Keratinocyte (primary cell): ENCODE measurements around the gene GPT2. TPM values are rescaled to one million over a fixed set of nuclear protein-coding genes. Genes with fewer than 3 reads are reported as not detected.

Experiments used
- DNase-seq: peaks from one replicate; pipeline ENCODE4 v3.0.0-alpha.2; 2011; ENCODE audit warnings: low read depth, missing footprints, low spot score
- FAIRE-seq: peaks from 2 replicates; lab custom pipeline; 2011; peaks lifted over from hg19 to GRCh38; lab: Jason Lieb, UNC
- H2AFZ ChIP-seq: 2 replicates; pipeline ENCODE4 v1.6.0; 2012; ENCODE audit warnings: low read length, control low read depth, inconsistent platforms; ENCODE audit not compliant: control insufficient read depth
- H3K27ac ChIP-seq: 2 replicates; pipeline ENCODE4 v1.5.1; 2011; ENCODE audit warnings: low read length; ENCODE audit not compliant: control insufficient read depth, insufficient read depth
- H3K27me3 ChIP-seq: 3 replicates; pipeline ENCODE4 v1.6.0; 2011; ENCODE audit warnings: low read length; ENCODE audit not compliant: control insufficient read depth, insufficient read depth; ENCODE audit errors: extremely low read depth
- H3K36me3 ChIP-seq, 2 experiments: 2 replicates in 1 of 2; 3 replicates in 1 of 2; pipeline ENCODE4 v1.5.1; 2011; ENCODE audit warnings: low read length in 2 of 2, mild to moderate bottlenecking in 1 of 2; ENCODE audit not compliant: control insufficient read depth in 2 of 2, insufficient read depth in 2 of 2; ENCODE audit errors: extremely low read depth in 1 of 2
- H3K4me1 ChIP-seq: 3 replicates; pipeline ENCODE4 v1.5.1; 2011; ENCODE audit warnings: low read length; ENCODE audit not compliant: control insufficient read depth, insufficient read depth; ENCODE audit errors: extremely low read depth
- H3K4me2 ChIP-seq: 3 replicates; pipeline ENCODE4 v1.6.0; 2011; ENCODE audit warnings: low read depth, low read length; ENCODE audit not compliant: control insufficient read depth, insufficient read depth; ENCODE audit errors: extremely low read depth
- H3K4me3 ChIP-seq, 3 experiments: fragments of 200-600 bp in 1 of 3; sonication (generic) in 1 of 3; 2 replicates in 2 of 3; 3 replicates in 1 of 3; pipeline ENCODE4 v1.5.1; 2011 to 2016; ENCODE audit warnings: low read length in 3 of 3, mild to moderate bottlenecking in 3 of 3, control low read depth in 2 of 3, inconsistent platforms in 1 of 3, low read depth in 1 of 3, mixed read lengths in 1 of 3, mixed run types in 1 of 3, moderate library complexity in 1 of 3; ENCODE audit not compliant: control insufficient read depth in 2 of 3, insufficient read depth in 2 of 3; ENCODE audit errors: extremely low read depth in 1 of 3
- H3K79me2 ChIP-seq: 2 replicates; pipeline ENCODE4 v1.6.0; 2012; ENCODE audit warnings: low read length; ENCODE audit not compliant: control insufficient read depth, insufficient read depth
- H3K9ac ChIP-seq: 3 replicates; pipeline ENCODE4 v1.6.0; 2011; ENCODE audit warnings: low read length; ENCODE audit not compliant: control insufficient read depth, insufficient read depth; ENCODE audit errors: extremely low read depth
- H3K9me1 ChIP-seq: 3 replicates; pipeline ENCODE4 v1.6.0; 2011; ENCODE audit warnings: low read length; ENCODE audit not compliant: control insufficient read depth, insufficient read depth; ENCODE audit errors: extremely low read depth
- H3K9me3 ChIP-seq: 2 replicates; pipeline ENCODE4 v1.5.1; 2012; ENCODE audit warnings: low read depth, low read length; ENCODE audit not compliant: control insufficient read depth
- H4K20me1 ChIP-seq: 3 replicates; pipeline ENCODE4 v1.6.0; 2011; ENCODE audit warnings: low read length; ENCODE audit not compliant: control insufficient read depth, insufficient read depth; ENCODE audit errors: extremely low read depth
- EZH2 ChIP-seq: IDR thresholded peaks from one replicate; pipeline ENCODE4 v1.6.1; 2012; ENCODE audit warnings: inconsistent platforms, mild to moderate bottlenecking, low read length, moderate library complexity
- dilution Hi-C: fragments of 300-500 bp; cut with MboI; formaldehyde crosslinking; loops from one replicate; pipeline ENCODE4 v1.7.0; 2020; ENCODE audit warnings: low sequenced_read_pairs; ENCODE audit not compliant: extremely low pct_ligation_motif_present
- polyA plus RNA-seq, 5 experiments: library from polyadenylated mRNA; depleted of rRNA in 3 of 5; stranded (reverse) in 3 of 5; stranded (forward) in 1 of 5; unstranded in 1 of 5; fragments of >200 nt; gene quantifications; 1 replicate in 1 of 5; 2 replicates in 3 of 5; 3 replicates in 1 of 5; pipeline versions ENCODE4 v1.2.1 to v1.2.3, GENCODE V29; 2011 to 2012; ENCODE audit warnings: missing spikeins in 2 of 5, low read depth in 1 of 5, low replicate concordance in 1 of 5
- TF ChIP-seq, protein P1 (sequence below), 3 experiments: IDR thresholded peaks in 1 of 3; conservative IDR thresholded peaks in 1 of 3; optimal IDR thresholded peaks in 1 of 3; 2 replicates in 2 of 3; 3 replicates in 1 of 3; pipeline versions ENCODE3 to v1.5.1; 2011; ENCODE audit warnings: low read length in 3 of 3, mild to moderate bottlenecking in 3 of 3, moderate library complexity in 2 of 3, control low read depth in 1 of 3, inconsistent platforms in 1 of 3; ENCODE audit not compliant: insufficient read depth in 2 of 3; ENCODE audit errors: extremely low read depth in 1 of 3

Gene GPT2
- polyA plus RNA-seq, 1 donor (not counting 4 experiments of a cell fraction or from before 2014, with no cell fraction given), result 16.1 TPM

DNA sequence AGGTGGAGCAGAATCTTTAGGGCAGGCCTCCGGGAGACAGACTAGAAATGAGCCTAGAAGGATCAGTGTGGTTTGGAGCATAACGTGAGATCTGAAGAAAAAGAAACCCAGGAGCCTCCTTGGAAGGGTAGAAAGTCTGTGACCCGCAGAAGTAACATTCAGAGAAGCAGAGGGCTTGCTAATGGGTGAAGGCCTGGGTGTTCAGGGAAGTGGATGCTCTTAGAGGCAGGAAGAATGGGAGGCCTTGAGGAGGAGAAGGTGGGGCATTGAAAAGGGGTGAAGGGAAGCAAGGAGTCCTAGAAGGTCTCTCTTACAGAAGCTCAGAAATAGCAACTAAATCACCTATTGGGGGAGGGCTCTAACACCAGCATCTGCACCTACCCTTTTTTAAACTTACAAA, 20.3 kb downstream of the GPT2 start:
- H3K9ac ChIP-seq, result no peak overlapping the region
- H3K9me1 ChIP-seq, result no peaks in the 10 kb centered on the region
- TF ChIP-seq, protein P1, sequence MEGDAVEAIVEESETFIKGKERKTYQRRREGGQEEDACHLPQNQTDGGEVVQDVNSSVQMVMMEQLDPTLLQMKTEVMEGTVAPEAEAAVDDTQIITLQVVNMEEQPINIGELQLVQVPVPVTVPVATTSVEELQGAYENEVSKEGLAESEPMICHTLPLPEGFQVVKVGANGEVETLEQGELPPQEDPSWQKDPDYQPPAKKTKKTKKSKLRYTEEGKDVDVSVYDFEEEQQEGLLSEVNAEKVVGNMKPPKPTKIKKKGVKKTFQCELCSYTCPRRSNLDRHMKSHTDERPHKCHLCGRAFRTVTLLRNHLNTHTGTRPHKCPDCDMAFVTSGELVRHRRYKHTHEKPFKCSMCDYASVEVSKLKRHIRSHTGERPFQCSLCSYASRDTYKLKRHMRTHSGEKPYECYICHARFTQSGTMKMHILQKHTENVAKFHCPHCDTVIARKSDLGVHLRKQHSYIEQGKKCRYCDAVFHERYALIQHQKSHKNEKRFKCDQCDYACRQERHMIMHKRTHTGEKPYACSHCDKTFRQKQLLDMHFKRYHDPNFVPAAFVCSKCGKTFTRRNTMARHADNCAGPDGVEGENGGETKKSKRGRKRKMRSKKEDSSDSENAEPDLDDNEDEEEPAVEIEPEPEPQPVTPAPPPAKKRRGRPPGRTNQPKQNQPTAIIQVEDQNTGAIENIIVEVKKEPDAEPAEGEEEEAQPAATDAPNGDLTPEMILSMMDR (optimal IDR thresholded peaks at IDR 0.05 in 1 of 3, IDR thresholded peaks at IDR 0.05 in 1 of 3, conservative IDR thresholded peaks at IDR 0.05 in 1 of 3; ENCODE audit: extremely low read depth in 1 of 3, insufficient read depth in 2 of 3, low read length in 3 of 3), result no peak
- no peak for TF ChIP-seq EZH2
- H3K79me2 ChIP-seq, result no peaks in the 10 kb centered on the region
- dilution Hi-C loops, result no loop called here
- H3K4me1 ChIP-seq, result peaks cover 5% of the 10 kb centered on the region
- no peak overlapping the region for H3K4me3 ChIP-seq
- H3K36me3 ChIP-seq, result peaks cover 11 to 18% of the 10 kb centered on the region in 2 experiments
- DNase-seq (no peak), FAIRE-seq (no peak)
- no peaks in the 10 kb centered on the region for H4K20me1 ChIP-seq
- H3K27ac ChIP-seq, result no peak overlapping the region
- H3K4me2 ChIP-seq, result no peak overlapping the region
- H2AFZ ChIP-seq, result no peak overlapping the region
- no peaks in the 10 kb centered on the region for H3K27me3 ChIP-seq
- H3K9me3 ChIP-seq, result no peaks in the 10 kb centered on the region

DNA sequence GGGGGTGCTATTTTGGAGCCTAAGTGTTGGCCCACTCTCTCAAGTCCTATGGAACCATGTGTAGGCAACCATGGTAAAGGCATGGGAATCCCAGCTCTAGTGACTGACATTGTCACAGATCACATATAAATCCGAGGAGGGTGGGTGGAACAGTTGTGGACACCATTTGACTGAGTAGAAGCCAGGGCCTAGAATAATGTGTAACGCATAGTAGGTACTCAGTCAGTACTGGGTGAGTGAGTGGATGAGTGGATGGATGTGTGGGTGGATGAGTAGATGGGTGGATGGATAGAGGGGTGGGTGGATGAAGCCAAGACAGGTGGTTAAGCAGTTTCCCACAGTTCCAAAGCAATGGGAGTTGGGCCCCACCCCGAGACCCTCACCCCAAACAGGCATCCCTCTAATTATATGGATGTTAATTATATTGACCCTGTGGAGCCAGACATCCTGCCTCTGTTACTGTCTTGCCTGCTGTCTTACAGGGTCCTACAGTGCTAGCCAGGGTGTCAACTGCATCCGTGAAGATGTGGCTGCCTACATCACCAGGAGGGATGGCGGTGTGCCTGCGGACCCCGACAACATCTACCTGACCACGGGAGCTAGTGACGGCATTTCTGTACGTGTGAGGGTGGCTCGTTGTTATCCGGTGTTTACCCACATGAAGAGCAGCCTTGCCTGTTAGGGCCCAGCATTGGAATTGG, 22.3 kb downstream of the GPT2 start:
- Histone ChIP-seq H3K36me3 (peaks cover 9 to 24% of the 10 kb centered on the region in 2 experiments), H2AFZ (no peak overlapping the region), H3K9me3 (no peaks in the 10 kb centered on the region), H3K27me3 (no peaks in the 10 kb centered on the region), H3K9ac (no peak overlapping the region), H3K4me2 (no peak overlapping the region), H3K4me1 (no peaks in the 10 kb centered on the region), H3K79me2 (no peaks in the 10 kb centered on the region), H4K20me1 (no peaks in the 10 kb centered on the region), H3K9me1 (no peaks in the 10 kb centered on the region), H3K4me3 (no peak overlapping the region), H3K27ac (no peak overlapping the region)
- no peak for TF ChIP-seq EZH2
- TF ChIP-seq, protein P1 (optimal IDR thresholded peaks at IDR 0.05 in 1 of 3, IDR thresholded peaks at IDR 0.05 in 1 of 3, conservative IDR thresholded peaks at IDR 0.05 in 1 of 3; ENCODE audit: extremely low read depth in 1 of 3, insufficient read depth in 2 of 3, low read length in 3 of 3), result no peak
- no peak for DNase-seq
- no peak for FAIRE-seq
- dilution Hi-C loops, result no loop called here
